ENCODE data around the gene LRRN4CL. TPM values are rescaled to one million over a fixed set of nuclear protein-coding genes. Genes with fewer than 3 reads are reported as not detected.

LRRN4CL gene
- total RNA-seq = 0.31 TPM

DNA sequence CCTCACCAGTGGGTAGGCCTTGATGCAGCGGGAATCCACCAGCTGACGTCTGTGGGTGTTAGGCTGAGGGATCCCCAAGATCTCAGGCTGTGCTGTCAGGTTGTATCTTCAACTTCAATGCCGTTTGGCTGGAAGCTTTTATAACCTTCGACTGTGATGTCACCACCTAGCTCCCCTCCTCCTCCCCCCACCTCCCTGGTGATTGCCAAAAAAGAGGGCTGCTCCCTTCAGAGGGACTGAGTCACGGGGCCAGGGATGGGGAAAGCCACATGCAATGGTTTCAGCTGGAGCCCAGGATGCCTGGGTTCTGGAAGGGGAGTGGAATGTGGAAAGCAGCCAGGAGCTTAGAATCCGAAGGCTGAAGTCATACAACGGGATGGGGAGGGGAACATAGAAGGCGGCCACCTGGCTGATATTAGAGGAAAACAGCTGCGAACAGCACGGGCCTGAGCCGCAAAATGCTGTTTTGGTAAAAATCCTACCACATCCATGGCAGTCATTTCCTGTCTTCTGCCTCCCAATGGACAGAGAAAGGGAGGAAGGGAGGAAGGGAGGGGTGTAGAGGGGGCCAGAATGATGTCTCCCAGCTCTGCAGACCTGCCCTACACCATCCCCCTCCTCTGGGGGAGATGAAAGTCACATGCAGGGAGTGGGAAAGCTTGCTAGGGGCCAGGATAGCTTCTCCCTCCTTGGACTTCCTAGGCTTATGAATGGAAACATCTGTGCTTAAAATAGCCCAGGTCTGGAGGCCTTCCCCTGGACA, at the start of gene LRRN4CL:
LRRN4CL (minus strand) TSS at position 110 of the 763 bp plus-strand sequence. CDS start 1,022 bp downstream, outside the sequence.

DNA sequence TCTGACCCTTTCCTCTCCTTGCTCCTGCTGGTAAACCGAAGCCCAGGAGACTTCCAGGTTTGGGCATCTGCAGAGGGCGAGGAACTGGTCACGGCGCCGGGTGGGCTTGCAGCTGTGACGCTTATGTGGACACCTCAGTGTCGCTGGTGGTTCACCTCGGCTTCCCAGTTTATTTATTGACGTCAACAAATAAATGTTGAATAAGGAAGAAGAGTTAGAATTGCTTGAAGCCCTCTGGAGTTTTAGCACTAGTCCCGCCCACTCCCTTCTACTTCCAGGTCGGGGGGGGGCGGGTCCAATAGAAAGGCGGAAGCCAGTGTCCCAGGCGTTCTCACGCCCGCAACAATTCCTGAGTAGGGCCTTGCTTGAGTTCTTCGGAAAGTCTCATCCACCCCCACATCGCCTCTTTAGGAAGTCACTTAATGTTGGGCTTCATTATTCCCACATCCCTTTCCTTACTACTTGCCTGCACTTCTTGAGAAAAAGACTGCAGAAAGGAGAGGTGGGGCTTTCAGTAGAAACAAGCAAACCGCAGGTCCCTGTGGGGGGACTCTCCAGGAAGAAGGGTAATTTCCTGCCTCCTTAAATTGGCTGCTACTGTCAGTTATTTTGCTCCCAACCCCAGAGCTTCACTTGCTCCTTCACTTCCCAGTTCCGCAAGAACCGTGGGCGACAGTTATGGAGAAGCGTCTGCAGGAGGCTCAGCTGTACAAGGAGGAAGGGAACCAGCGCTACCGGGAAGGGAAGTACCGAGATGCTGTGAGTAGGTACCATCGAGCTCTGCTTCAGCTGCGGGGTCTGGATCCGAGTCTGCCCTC, 39.0 kb upstream of the LRRN4CL start, which contains the start of gene TTC9C:
TTC9C (plus strand) TSS at position 316 of the 818 bp plus-strand sequence; CDS start at position 679, 363 bp downstream.

DNA sequence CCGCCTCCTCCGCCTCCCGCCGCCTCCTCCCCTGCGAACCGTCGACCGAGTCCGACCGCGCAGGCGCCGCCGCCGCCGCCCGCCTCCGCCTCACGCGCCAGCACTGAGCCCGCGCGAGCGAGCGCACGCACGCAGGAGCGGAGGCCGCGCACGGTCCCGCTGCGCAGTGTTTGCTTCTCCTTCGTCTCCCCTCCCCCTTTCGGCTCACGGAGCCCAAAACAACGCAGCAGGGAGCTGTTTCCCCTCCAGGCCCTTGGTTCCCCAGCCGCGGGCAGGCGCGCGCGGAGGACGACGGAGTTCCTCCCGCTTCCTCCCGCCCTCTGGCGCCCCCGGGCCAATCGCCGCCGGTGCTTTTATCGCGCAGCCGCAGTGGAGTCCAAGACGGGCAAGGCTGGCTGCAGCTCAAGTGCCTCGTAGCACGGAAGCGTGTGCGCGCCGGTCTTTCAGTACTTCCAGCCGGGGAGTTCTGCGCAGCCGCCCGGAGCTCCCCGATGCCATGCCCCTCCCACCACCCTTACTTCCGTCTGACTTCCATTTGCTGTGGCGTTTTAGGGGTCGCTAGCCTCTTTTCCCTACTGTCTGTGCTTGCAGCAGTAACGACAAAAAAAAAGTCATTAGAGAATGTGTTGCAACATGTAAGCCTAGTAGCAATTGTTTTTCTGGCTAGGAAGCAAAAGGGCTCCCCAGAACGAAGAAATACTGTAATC, 38.0 kb upstream of the LRRN4CL start, which contains the start of gene HNRNPUL2:
HNRNPUL2 (minus strand) TSS at position 293 of the 707 bp plus-strand sequence. CDS start 301 bp downstream, outside the sequence.

DNA sequence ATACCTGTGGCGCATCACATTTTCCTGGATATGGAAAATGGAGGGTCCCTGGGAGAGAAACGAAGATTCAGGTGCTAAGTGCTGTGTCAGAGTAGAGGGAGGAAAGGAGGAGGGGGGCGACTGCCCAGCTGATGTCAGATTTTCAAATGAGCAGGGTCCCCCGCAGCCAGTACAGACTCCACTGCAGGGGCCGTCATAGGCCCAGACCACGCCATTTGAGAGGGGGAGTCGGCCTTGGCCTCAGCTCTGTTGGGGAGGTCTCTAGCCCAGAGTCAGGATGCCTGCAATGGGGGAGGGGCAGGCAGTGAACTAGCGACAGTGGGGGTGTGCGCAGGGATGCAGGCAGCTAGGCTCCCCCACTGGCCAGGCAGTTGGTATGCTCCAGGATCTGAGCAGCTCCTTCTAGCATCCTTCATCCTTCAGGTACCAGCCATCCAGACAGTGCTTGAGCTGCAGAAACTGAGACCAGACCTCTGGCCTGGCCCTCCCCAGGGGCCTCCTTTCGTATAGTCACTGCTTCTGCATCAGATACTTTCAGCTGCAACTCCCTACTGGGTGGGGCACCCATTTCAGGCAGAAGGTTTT, 18.0 kb upstream of the LRRN4CL start, which contains the start of the genes BSCL2 and GNG3:
BSCL2 (minus strand) TSS at position 148 of the 585 bp plus-strand sequence. CDS start 229 bp downstream, outside the sequence.
GNG3 (plus strand) TSS at position 400 of the 585 bp plus-strand sequence. CDS start 620 bp downstream, outside the sequence.

DNA sequence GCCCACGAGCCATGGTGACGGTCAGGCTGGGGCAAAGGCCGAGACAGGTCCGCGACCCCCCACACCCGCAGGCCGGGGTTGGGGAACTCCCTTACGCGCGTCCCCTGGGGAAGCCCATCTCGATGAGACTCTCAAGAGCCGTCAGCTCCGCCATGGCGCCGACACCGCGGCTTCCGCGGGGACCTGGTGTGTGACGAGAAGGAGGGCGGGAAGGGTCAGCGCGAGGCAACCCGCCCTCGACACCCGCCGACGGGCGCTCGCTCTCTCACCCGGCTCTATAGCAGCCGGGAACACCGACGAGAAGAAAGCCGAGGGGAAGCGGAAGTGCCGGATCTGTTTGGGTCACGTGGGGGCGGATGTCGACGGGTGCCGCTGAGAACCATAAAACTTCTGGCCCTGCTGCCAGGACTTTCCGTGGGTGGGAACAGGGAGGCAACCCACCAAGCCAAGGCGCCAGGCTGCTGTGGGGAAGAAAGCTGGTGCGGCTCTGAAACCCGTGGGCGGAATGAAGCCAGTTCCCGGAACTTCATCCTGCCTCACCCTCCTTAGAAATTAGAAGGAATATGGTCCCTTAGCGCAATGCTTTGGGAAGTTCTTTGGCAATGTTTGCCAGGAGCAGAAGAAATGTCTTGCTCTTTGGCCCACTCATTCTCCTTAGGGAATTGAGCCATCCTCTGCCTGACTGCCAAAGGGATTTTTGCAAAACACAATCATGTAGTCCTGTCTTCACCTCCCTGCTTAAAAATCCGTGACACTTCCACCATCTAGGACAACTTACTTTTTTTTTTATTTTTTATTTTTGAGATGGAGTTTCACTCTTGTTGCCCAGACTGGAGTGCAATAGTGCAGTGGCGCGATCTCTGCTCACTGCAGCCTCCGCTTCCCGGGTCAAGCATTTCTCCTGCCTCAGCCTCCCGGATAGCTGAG, 10.3 kb downstream of the LRRN4CL start, which contains the start of gene UBXN1:
UBXN1 (minus strand) TSS at position 304 of the 927 bp plus-strand sequence; CDS start at position 154, 150 bp downstream.

DNA sequence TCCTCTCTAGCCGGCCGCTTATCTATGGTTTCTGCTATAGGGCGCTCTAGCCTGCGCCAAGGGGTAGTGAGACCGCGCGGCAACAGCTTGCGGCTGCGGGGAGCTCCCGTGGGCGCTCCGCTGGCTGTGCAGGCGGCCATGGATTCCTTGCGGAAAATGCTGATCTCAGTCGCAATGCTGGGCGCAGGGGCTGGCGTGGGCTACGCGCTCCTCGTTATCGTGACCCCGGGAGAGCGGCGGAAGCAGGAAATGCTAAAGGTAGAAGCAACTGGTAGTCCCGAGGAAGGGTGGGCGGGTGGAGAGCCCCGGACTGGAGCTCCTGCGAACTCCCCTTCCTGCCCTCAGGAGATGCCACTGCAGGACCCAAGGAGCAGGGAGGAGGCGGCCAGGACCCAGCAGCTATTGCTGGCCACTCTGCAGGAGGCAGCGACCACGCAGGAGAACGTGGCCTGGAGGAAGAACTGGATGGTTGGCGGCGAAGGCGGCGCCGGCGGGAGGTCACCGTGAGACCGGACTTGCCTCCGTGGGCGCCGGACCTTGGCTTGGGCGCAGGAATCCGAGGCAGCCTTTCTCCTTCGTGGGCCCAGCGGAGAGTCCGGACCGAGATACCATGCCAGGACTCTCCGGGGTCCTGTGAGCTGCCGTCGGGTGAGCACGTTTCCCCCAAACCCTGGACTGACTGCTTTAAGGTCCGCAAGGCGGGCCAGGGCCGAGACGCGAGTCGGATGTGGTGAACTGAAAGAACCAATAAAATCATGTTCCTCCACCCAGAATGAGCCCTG, 17.5 kb downstream of the LRRN4CL start, which contains the start of the genes LBHD1 and UQCC3:
LBHD1 (minus strand) TSS at position 660 of the 782 bp plus-strand sequence. CDS start 2,236 bp downstream, outside the sequence.
UQCC3 (plus strand) TSS at position 66 of the 782 bp plus-strand sequence; CDS start at position 139, 73 bp downstream.

DNA sequence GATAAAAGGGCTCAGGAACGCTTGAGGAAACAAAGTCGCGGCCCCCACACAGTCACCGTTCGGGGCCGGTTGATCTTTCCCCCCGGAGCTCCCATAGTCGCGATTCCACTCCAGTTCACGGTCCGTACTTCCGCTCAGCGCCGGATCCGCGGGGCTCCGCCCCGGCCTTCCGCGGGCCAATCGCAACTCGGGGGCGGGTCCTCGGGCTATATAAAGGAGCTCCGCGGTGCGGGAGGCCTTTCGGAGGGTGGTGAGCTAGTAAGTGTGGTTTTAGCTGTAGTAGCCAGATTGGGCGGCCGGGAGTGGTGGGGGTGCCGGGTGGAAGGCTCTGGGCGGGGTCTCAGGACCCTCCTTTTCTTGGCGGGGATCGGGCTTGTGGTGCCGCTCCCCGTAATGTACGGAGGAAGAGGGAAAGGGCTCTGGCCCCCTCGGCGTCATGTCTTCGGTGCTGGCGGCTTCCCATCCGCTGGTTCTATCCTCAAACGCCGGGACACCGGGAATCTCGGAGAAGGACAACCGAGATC, 24.2 kb downstream of the LRRN4CL start, which contains the start of the genes C11orf98 and CSKMT:
C11orf98 (minus strand) TSS at position 136 of the 524 bp plus-strand sequence; CDS start at position 95, 41 bp downstream.
CSKMT (plus strand) TSS at position 238 of the 524 bp plus-strand sequence. CDS start 568 bp downstream, outside the sequence.

DNA sequence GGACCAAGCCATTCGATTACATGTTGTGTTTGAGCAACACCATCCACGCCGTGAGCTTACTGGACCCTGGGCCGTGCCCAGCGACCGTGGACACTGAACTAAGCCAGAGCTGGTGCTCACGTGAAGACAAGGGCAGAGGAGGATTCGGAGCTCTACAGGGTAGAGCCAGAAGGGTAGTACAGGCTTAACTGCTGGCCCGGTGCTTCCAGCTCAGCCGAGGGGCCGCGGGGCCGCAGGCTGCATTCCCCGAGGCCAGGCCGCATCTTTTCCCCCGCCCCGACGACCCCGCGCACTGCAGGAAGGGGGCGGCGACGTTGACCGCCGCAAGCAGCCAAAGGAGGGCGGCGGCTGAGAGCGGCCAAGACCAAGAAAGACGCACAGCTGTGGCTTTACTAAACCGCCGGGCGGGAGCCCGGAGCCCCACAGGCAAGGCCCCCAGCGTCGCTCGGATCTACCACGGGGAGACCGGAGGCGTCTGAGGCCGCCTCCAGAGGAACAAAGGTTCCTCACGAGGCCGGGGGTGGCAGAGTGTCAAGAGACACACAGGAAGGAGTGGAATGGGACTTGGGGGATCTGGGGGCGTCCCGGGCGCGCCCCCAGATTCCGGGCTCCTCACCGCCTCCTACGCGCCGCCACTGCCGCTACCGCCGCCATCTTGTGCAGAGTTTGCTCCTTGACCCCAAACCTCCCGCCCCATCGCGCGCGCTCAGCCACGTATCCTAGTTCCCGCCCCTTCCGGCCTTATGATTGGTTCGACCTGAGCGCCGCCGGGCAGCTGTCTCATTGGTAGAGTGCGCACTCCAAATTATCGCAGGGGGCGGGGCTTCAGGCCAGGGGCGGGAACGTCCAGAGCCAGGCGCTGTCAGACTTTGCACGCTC, 43.1 kb downstream of the LRRN4CL start, which contains the start of gene GANAB:
GANAB (minus strand) TSS at position 668 of the 879 bp plus-strand sequence; CDS start at position 654, 14 bp downstream.

Small RNA genes within 50 kb of the gene (small RNA-seq; reads per million reads assigned to genes)
- gene SNORA57 (ENCODE audit: low replicate concordance) = not detected

Other genes with a start within 250 kb of the LRRN4CL start
- gene AHNAK, start 142.7 kb downstream of the LRRN4CL start, total RNA-seq = 13.5 TPM
- 1,400 TPM for gene EEF1G, start 115.6 kb downstream of the LRRN4CL start, total RNA-seq
- gene TUT1, start 98.0 kb downstream of the LRRN4CL start, total RNA-seq = 7.5 TPM
- 139 TPM for gene MTA2, start 87.7 kb downstream of the LRRN4CL start, total RNA-seq
- 5.9 TPM for gene EML3, start 76.8 kb downstream of the LRRN4CL start, total RNA-seq
- 0.94 TPM for gene ROM1, start 76.3 kb downstream of the LRRN4CL start, total RNA-seq
- gene B3GAT3, start 67.5 kb downstream of the LRRN4CL start, total RNA-seq = 22.5 TPM
- gene GANAB, start 42.9 kb downstream of the LRRN4CL start, total RNA-seq = 64.8 TPM
- 16.3 TPM for gene INTS5, start 36.2 kb downstream of the LRRN4CL start, total RNA-seq
- 19.7 TPM for gene C11orf98, start 24.3 kb downstream of the LRRN4CL start, total RNA-seq
- 8.8 TPM for gene CSKMT, start 24.2 kb downstream of the LRRN4CL start, total RNA-seq
- gene UQCC3, start 17.9 kb downstream of the LRRN4CL start, total RNA-seq = 4.1 TPM
- 5.6 TPM for gene LBHD1, start 17.3 kb downstream of the LRRN4CL start, total RNA-seq
- gene UBXN1, start 10.5 kb downstream of the LRRN4CL start, total RNA-seq = 85.1 TPM
- 102 TPM for gene BSCL2, start 17.9 kb upstream of the LRRN4CL start, total RNA-seq
- gene GNG3, start 18.1 kb upstream of the LRRN4CL start, total RNA-seq = 28.8 TPM
- 30.0 TPM for gene HNRNPUL2, start 37.9 kb upstream of the LRRN4CL start, total RNA-seq
- 28.2 TPM for gene TTC9C, start 39.0 kb upstream of the LRRN4CL start, total RNA-seq
- gene ZBTB3, start 64.6 kb upstream of the LRRN4CL start, total RNA-seq = 13.8 TPM
- 60.1 TPM for gene POLR2G, start 72.0 kb upstream of the LRRN4CL start, total RNA-seq
- gene TAF6L, start 81.9 kb upstream of the LRRN4CL start, total RNA-seq = 16.0 TPM
- 22.8 TPM for gene TMEM179B, start 97.9 kb upstream of the LRRN4CL start, total RNA-seq
- 15.7 TPM for gene TMEM223, start 102.5 kb upstream of the LRRN4CL start, total RNA-seq
- 33.2 TPM for gene NXF1, start 115.9 kb upstream of the LRRN4CL start, total RNA-seq
- 40.1 TPM for gene STX5, start 142.5 kb upstream of the LRRN4CL start, total RNA-seq
- gene TEX54, start 143.3 kb upstream of the LRRN4CL start, total RNA-seq = not detected
- gene WDR74, start 150.1 kb upstream of the LRRN4CL start, total RNA-seq = 45.7 TPM
- gene SLC3A2, start 191.4 kb upstream of the LRRN4CL start, total RNA-seq = 76.7 TPM
- 12.8 TPM for gene CHRM1, start 231.8 kb upstream of the LRRN4CL start, total RNA-seq